IMR-90 (cell line): ENCODE data around the gene SMYD5. TPM values are rescaled to one million over a fixed set of nuclear protein-coding genes. Genes with fewer than 3 reads are reported as not detected.

Experiments
- ATAC-seq: fragments of 200-7000 bp; cut with Tn5 transposase; 2 replicates; pipeline ENCODE4 v1.9.1; 2020; ENCODE audit warnings: low read depth, mild to moderate bottlenecking, moderate library complexity
- BruUV-seq: library from RNA; stranded (reverse); fragments of 400-500 nt; replicated peaks from 2 replicates; lab custom pipeline; 2021; lab: Mats Ljungman, UMichigan
- CTCF ChIA-PET: fragments of 300-600 bp; formaldehyde crosslinking; extraction: SDS; loops from one replicate; lab custom pipeline; 2021; ENCODE audit warnings: antibody characterized with exemption; lab: Yijun Ruan, JAX
- POLR2A ChIA-PET: fragments of 300-600 bp; sonication (Branson Sonifier 250); formaldehyde crosslinking; loops from one replicate; lab custom pipeline; 2022; ENCODE audit warnings: antibody characterized with exemption; ENCODE audit not compliant: unreplicated experiment; lab: Charles Lee
- DNase-seq: peaks from one replicate; pipeline ENCODE4 v3.0.0; 2013
- H2AFZ ChIP-seq: replicated peaks from 2 replicates; pipeline ENCODE3; 2013; ENCODE audit warnings: low read length, mild to moderate bottlenecking; ENCODE audit not compliant: poor library complexity
- H2AK5ac ChIP-seq: 2 replicates; pipeline ENCODE4 v1.6.1; 2013; ENCODE audit warnings: low read depth, low read length, inconsistent platforms
- H2AK9ac ChIP-seq: replicated peaks from 2 replicates; pipeline ENCODE3; 2013; ENCODE audit warnings: mild to moderate bottlenecking, low read depth, low read length, moderate library complexity; ENCODE audit not compliant: poor library complexity
- H2BK120ac ChIP-seq: 2 replicates; pipeline ENCODE4 v1.6.1; 2013; ENCODE audit warnings: low read depth, low read length, inconsistent platforms
- H2BK15ac ChIP-seq: 3 replicates; pipeline ENCODE4 v1.6.1; 2013; ENCODE audit warnings: low read depth, low read length, inconsistent platforms
- H2BK20ac ChIP-seq: 2 replicates; pipeline ENCODE4 v1.6.1; 2013; ENCODE audit warnings: low read depth, mild to moderate bottlenecking, inconsistent platforms, low read length, moderate library complexity
- H2BK5ac ChIP-seq: 2 replicates; pipeline ENCODE4 v1.6.1; 2013; ENCODE audit warnings: mild to moderate bottlenecking, low read depth, low read length, inconsistent platforms; ENCODE audit not compliant: poor library complexity, severe bottlenecking
- H3K14ac ChIP-seq: replicated peaks from 2 replicates; pipeline ENCODE4 v1.6.1; 2013; ENCODE audit warnings: low read depth, low read length, inconsistent platforms
- H3K18ac ChIP-seq: 2 replicates; pipeline ENCODE4 v1.6.1; 2013; ENCODE audit warnings: low read depth, low read length, control low read depth
- H3K23ac ChIP-seq: 2 replicates; pipeline ENCODE4 v1.6.1; 2013; ENCODE audit warnings: low read depth, low read length, inconsistent platforms
- H3K27ac ChIP-seq: 2 replicates; pipeline ENCODE4 v1.5.1; 2013; ENCODE audit warnings: mild to moderate bottlenecking, control low read depth, low read length; ENCODE audit not compliant: insufficient read depth
- H3K27me3 ChIP-seq: 2 replicates; pipeline ENCODE4 v1.6.1; 2013; ENCODE audit warnings: low read length; ENCODE audit not compliant: control insufficient read depth, insufficient read depth
- H3K36me3 ChIP-seq: 2 replicates; pipeline ENCODE4 v1.6.1; 2013; ENCODE audit warnings: low read length, mixed read lengths; ENCODE audit not compliant: control insufficient read depth, insufficient read depth
- H3K4ac ChIP-seq: 2 replicates; pipeline ENCODE4 v1.6.1; 2013; ENCODE audit warnings: low read depth, low read length, inconsistent platforms
- H3K4me1 ChIP-seq: 2 replicates; pipeline ENCODE4 v1.6.1; 2013; ENCODE audit warnings: low read length, mixed read lengths; ENCODE audit not compliant: control insufficient read depth, insufficient read depth
- H3K4me2 ChIP-seq: 2 replicates; pipeline ENCODE4 v1.6.1; 2013; ENCODE audit warnings: low read depth, mild to moderate bottlenecking, control low read depth, low read length, moderate library complexity
- H3K4me3 ChIP-seq: 2 replicates; pipeline ENCODE4 v1.5.1; 2013; ENCODE audit warnings: low read depth, mild to moderate bottlenecking, control low read depth, low read length, moderate library complexity; ENCODE audit not compliant: insufficient read depth
- H3K56ac ChIP-seq: 2 replicates; pipeline ENCODE4 v1.6.1; 2013; ENCODE audit warnings: low read length, inconsistent platforms; ENCODE audit not compliant: insufficient read depth; ENCODE audit errors: extremely low read depth
- H3K79me1 ChIP-seq, 2 experiments: 2 replicates each; pipeline ENCODE4 v1.6.1; 2013; ENCODE audit warnings: low read length in 2 of 2, inconsistent platforms in 1 of 2, low read depth in 1 of 2
- H3K9ac ChIP-seq: 2 replicates; pipeline ENCODE4 v1.6.1; 2013; ENCODE audit warnings: low read depth, low read length, control low read depth
- H3K9me1 ChIP-seq: 2 replicates; pipeline ENCODE4 v1.6.1; 2013; ENCODE audit warnings: low read length, inconsistent platforms; ENCODE audit not compliant: insufficient read depth
- H3K9me3 ChIP-seq: 2 replicates; pipeline ENCODE4 v1.6.1; 2013; ENCODE audit warnings: low read length; ENCODE audit not compliant: control insufficient read depth, insufficient read depth
- H4K20me1 ChIP-seq: 2 replicates; pipeline ENCODE4 v1.6.1; 2013; ENCODE audit warnings: low read length, inconsistent platforms; ENCODE audit not compliant: insufficient read depth
- H4K5ac ChIP-seq: 2 replicates; pipeline ENCODE4 v1.6.1; 2013; ENCODE audit warnings: mild to moderate bottlenecking, low read depth, low read length, control low read depth
- H4K8ac ChIP-seq, 2 experiments: 2 replicates each; pipeline ENCODE4 v1.6.1; 2013; ENCODE audit warnings: low read depth in 2 of 2, low read length in 2 of 2, control low read depth in 1 of 2, inconsistent platforms in 1 of 2
- H4K91ac ChIP-seq: 2 replicates; pipeline ENCODE4 v1.6.1; 2013; ENCODE audit warnings: low read depth, low read length, inconsistent platforms; ENCODE audit not compliant: insufficient read depth
- BHLHE40 ChIP-seq: fragments of 150-350 bp; IDR thresholded peaks from 2 replicates; pipeline ENCODE4 v1.6.1; 2016; ENCODE audit warnings: mild to moderate bottlenecking, low read depth, low read length
- CEBPB ChIP-seq: IDR thresholded peaks from 2 replicates; pipeline ENCODE4 v1.6.1; 2012; ENCODE audit warnings: low read depth, low read length, improper control_type of control experiment
- CHD1 ChIP-seq: IDR thresholded peaks from 2 replicates; pipeline ENCODE4 v1.6.1; 2012; ENCODE audit warnings: low read depth, low read length, improper control_type of control experiment
- FOS ChIP-seq: fragments of 150-350 bp; IDR thresholded peaks from 2 replicates; pipeline ENCODE4 v1.6.1; 2016; ENCODE audit warnings: low read depth, low read length
- MAZ ChIP-seq: IDR thresholded peaks from 2 replicates; pipeline ENCODE4 v1.6.1; 2012; ENCODE audit warnings: low read depth, mild to moderate bottlenecking, low read length, improper control_type of control experiment, moderate library complexity, borderline replicate concordance
- POLR2A ChIP-seq: IDR thresholded peaks from 2 replicates; pipeline ENCODE4 v1.6.1; 2012; ENCODE audit warnings: mild to moderate bottlenecking, low read depth, low read length
- RAD21 ChIP-seq: IDR thresholded peaks from 2 replicates; pipeline ENCODE4 v1.6.1; 2012; ENCODE audit warnings: low read length, improper control_type of control experiment
- RCOR1 ChIP-seq: IDR thresholded peaks from 2 replicates; pipeline ENCODE4 v1.6.1; 2012; ENCODE audit warnings: mild to moderate bottlenecking, low read length, improper control_type of control experiment; ENCODE audit not compliant: insufficient replicate concordance
- SMC3 ChIP-seq: fragments of 150-350 bp; IDR thresholded peaks from 2 replicates; pipeline ENCODE4 v1.6.1; 2016; ENCODE audit warnings: low read depth, mild to moderate bottlenecking, antibody characterized with exemption, low read length, moderate library complexity
- WGBS, 2 experiments: methylation state at CpG; one replicate each; pipeline versions ENCODE4 v1.1.5 to v1.1.7; 2013; ENCODE audit warnings: missing lambda C conversion rate in 2 of 2; ENCODE audit not compliant: insufficient read length in 1 of 2; ENCODE audit errors: extremely low coverage in 2 of 2; 5-methylcytosine and 5-hydroxymethylcytosine counted together
- dilution Hi-C: fragments of 300-500 bp; cut with HindIII; formaldehyde crosslinking; loops from one replicate; pipeline ENCODE4 v1.14.3; 2018; ENCODE audit warnings: low sequenced_read_pairs; ENCODE audit not compliant: unreplicated experiment
- in situ Hi-C: fragments of 300-500 bp; cut with MboI; formaldehyde crosslinking; loops from 3 replicates; pipeline ENCODE4 v1.14.3; 2019; ENCODE audit warnings: low sequenced_read_pairs, inconsistent platforms, mixed read lengths
- intact Hi-C: fragments of 100-400 bp; cut with micrococcal nuclease; formaldehyde crosslinking; loops from 2 replicates; pipeline ENCODE4 v1.10.0; 2022
- polyA plus RNA-seq, 3 experiments: library from polyadenylated mRNA; depleted of rRNA; stranded (reverse); fragments of >200 nt; gene quantifications; 2 replicates each; pipeline ENCODE4 v1.2.3, GENCODE V29; 2012; ENCODE audit warnings: low replicate concordance in 1 of 3
- total RNA-seq: library from RNA; depleted of rRNA; stranded (reverse); fragments of >200 nt; gene quantifications from 2 replicates; pipeline ENCODE4 v1.2.3, GENCODE V29; 2012

SMYD5 gene
- total and polyA plus RNA-seq, 2 of the 4 experiments (the other 2 are of a cell fraction): 17.8 to 19.7 TPM

DNA sequence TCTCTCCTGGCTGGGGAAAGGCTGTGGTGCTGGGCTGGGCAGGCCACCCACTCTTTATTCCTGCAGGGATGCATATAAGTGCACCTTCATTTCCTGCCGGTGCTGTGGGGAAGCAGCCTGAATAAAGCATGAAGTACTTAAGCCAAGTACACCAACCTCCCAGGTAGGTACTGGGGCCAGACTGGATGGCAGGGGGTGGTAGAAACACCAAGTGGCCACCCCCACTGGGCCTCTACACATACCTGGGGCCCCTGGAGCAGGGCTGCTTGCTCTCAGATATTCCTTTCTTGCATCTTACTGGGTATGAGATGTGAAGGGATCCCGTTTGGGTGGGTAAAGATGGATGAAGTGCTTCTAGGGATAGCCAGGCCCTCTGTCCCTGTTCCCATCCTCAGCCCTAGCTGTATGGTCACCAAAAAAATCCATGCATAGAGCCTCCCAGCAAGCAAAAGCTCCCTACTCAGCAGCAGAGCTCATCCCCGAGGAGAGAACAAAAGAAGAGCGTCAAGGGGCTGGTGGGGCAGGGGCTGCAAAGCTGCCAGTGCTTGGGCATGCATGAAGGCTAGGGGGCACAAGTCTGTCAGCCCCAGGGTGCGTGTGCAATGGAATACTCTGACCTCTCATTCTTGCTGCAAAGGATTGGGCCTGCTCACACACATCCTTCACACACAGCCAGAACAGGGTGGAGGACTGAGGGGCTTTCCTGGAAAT is 42.0 kb downstream of the SMYD5 start:
- Histone ChIP-seq H3K79me1 (no peaks in the 10 kb centered on the region; a peak in 1 of 4 replicates), H3K27me3 (no peaks in the 10 kb centered on the region), H3K23ac (no peak overlapping the region), H2AFZ (no peak overlapping the region), H2BK20ac (no peak overlapping the region), H3K4me2 (no peak overlapping the region), H4K5ac (no peak overlapping the region), H3K56ac (no peak overlapping the region), H2BK15ac (no peak overlapping the region), H3K14ac (no peak overlapping the region), H2AK9ac (no peak overlapping the region), H3K27ac (no peak overlapping the region), H3K18ac (no peak overlapping the region), H2BK120ac (no peak overlapping the region), H3K36me3 (peaks cover 38% of the 10 kb centered on the region), H3K9me3 (no peaks in the 10 kb centered on the region), H3K4me3 (no peak overlapping the region), H3K4me1 (no peaks in the 10 kb centered on the region), H4K20me1 (peaks cover 8% of the 10 kb centered on the region), H4K8ac (no peak overlapping the region), H3K4ac (no peak overlapping the region), H3K9me1 (peaks cover 7% of the 10 kb centered on the region; the same call in 1 of the 2 replicates), H2BK5ac (no peak overlapping the region), H2AK5ac (no peak overlapping the region), H3K9ac (no peak overlapping the region), H4K91ac (no peak overlapping the region)
- 83% methylated on average over 1 of the region's 5 CpGs; no CpG with 5 or more reads in 1 of the 2 experiments for WGBS, 2 experiments
- BruUV-seq: no TSS peak
- ATAC-seq: no peak
- DNase-seq: no peak
- in situ Hi-C loops (no loop called here), intact Hi-C loops (no loop called here), dilution Hi-C loops (no loop called here)
- ChIA-PET POLR2A (no interaction called here), CTCF (no interaction called here)
- TF ChIP-seq FOS: no peak
- TF ChIP-seq MAZ: no peak
- no peak for TF ChIP-seq POLR2A
- no peak for TF ChIP-seq BHLHE40
- TF ChIP-seq RCOR1: no peak
- no peak for TF ChIP-seq SMC3
- TF ChIP-seq RAD21: no peak
- no peak for TF ChIP-seq CHD1
- TF ChIP-seq CEBPB: no peak
